Neutrophil (primary cell): Measurements from ENCODE around the gene FAM124A.

Experiments used
- H3K27ac ChIP-seq: fragments of 200-600 bp; sonication (generic); 2 replicates; pipeline ENCODE4 v1.5.1; 2016; ENCODE audit warnings: mild to moderate bottlenecking, moderate library complexity
- H3K27me3 ChIP-seq: fragments of 200-600 bp; sonication (generic); 2 replicates; pipeline ENCODE4 v1.6.0; 2016; ENCODE audit warnings: mild to moderate bottlenecking
- H3K36me3 ChIP-seq: fragments of 200-600 bp; sonication (generic); 2 replicates; pipeline ENCODE4 v1.5.1; 2017
- H3K4me1 ChIP-seq, 2 experiments: fragments of 200-600 bp in 1 of 2; sonication (generic) in 1 of 2; 1 replicate in 1 of 2; 2 replicates in 1 of 2; pipeline versions ENCODE4 v1.5.1 to v1.6.1; 2013 to 2016; ENCODE audit warnings: low read depth in 1 of 2, low read length in 1 of 2, mild to moderate bottlenecking in 1 of 2, moderate library complexity in 1 of 2; ENCODE audit not compliant: control insufficient read depth in 1 of 2, insufficient read depth in 1 of 2
- H3K4me3 ChIP-seq, 2 experiments: fragments of 200-600 bp in 1 of 2; sonication (generic) in 1 of 2; 1 replicate in 1 of 2; 2 replicates in 1 of 2; pipeline ENCODE4 v1.5.1; 2013 to 2016; ENCODE audit warnings: low read depth in 1 of 2, low read length in 1 of 2, mild to moderate bottlenecking in 1 of 2, moderate library complexity in 1 of 2
- H3K9me3 ChIP-seq: fragments of 200-600 bp; sonication (generic); 2 replicates; pipeline ENCODE4 v1.5.1; 2016
- CTCF ChIP-seq: fragments of 200-600 bp; sonication (generic); IDR thresholded peaks from 2 replicates; pipeline ENCODE4 v1.5.1; 2016; ENCODE audit warnings: antibody characterized with exemption

FAM124A gene

GRCh38 chr13:51222037-51222685 lies at the start of gene FAM124A:
FAM124A (plus strand) TSS chr13:51222398; CDS start chr13:51222502, 104 bp downstream.
- no peak for TF ChIP-seq CTCF
- no peaks in the 10 kb centered on the region for H3K36me3 ChIP-seq
- H3K4me3 ChIP-seq: peak within 1 kb of the TSS; percentile 18 to 41
- no peak within 1 kb of the TSS for H3K27ac ChIP-seq
- H3K4me1 ChIP-seq: peaks cover 9% of the 10 kb centered on the region in 2 experiments
- peaks cover 78% of the 10 kb centered on the region for H3K27me3 ChIP-seq
- H3K9me3 ChIP-seq: no peaks in the 10 kb centered on the region

- no peak overlapping the region for H3K4me3 ChIP-seq
- no peak overlapping the region for H3K27ac ChIP-seq
- H3K4me1 ChIP-seq: no peaks in the 10 kb centered on the region
- TF ChIP-seq CTCF: no peak
- H3K9me3 ChIP-seq: no peaks in the 10 kb centered on the region
- peaks cover 17% of the 10 kb centered on the region for H3K27me3 ChIP-seq
- H3K36me3 ChIP-seq: no peaks in the 10 kb centered on the region
These were observed 47.2 kb upstream of the FAM124A start for GRCh38 chr13:51175021-51175420.

- TF ChIP-seq CTCF: no peak
- H3K9me3 ChIP-seq: no peaks in the 10 kb centered on the region
- no peak overlapping the region for H3K4me3 ChIP-seq
- H3K27ac ChIP-seq: no peak overlapping the region
- no peaks in the 10 kb centered on the region for H3K4me1 ChIP-seq
- H3K27me3 ChIP-seq: peaks cover 14% of the 10 kb centered on the region
- H3K36me3 ChIP-seq: no peaks in the 10 kb centered on the region
These were observed 46.6 kb upstream of the FAM124A start for GRCh38 chr13:51175639-51176038.

- H3K36me3 ChIP-seq: no peaks in the 10 kb centered on the region
- H3K27ac ChIP-seq: no peak overlapping the region
- no peaks in the 10 kb centered on the region for H3K9me3 ChIP-seq
- no peak overlapping the region for H3K4me3 ChIP-seq
- no peaks in the 10 kb centered on the region for H3K4me1 ChIP-seq
- TF ChIP-seq CTCF: no peak
- peaks cover 14% of the 10 kb centered on the region for H3K27me3 ChIP-seq
These were observed 45.0 kb upstream of the FAM124A start for GRCh38 chr13:51177188-51177587.

- Histone ChIP-seq H3K36me3 (no peaks in the 10 kb centered on the region), H3K4me1 (no peaks in the 10 kb centered on the region), H3K4me3 (no peak overlapping the region), H3K27ac (no peak overlapping the region), H3K9me3 (no peaks in the 10 kb centered on the region), H3K27me3 (peaks cover 17% of the 10 kb centered on the region)
- TF ChIP-seq CTCF: no peak
These were observed 43.6 kb upstream of the FAM124A start for GRCh38 chr13:51178456-51179074.
